PC-3 (cell line): Measurements from ENCODE around the gene C3orf38. TPM values are rescaled to one million over a fixed set of nuclear protein-coding genes. Genes with fewer than 3 reads are reported as not detected.

Experiments
- ATAC-seq: fragments of 200-7000 bp; cut with Tn5 transposase; 2 replicates; pipeline ENCODE4 v1.9.1; 2020; ENCODE audit warnings: mild to moderate bottlenecking, moderate library complexity
- BruUV-seq: library from RNA; stranded (reverse); fragments of 400-500 nt; replicated peaks from 2 replicates; lab custom pipeline; 2021; lab: Mats Ljungman, UMichigan
- CTCF ChIA-PET: fragments of 300-600 bp; sonication (Branson Sonifier 250); formaldehyde crosslinking; loops from one replicate; lab custom pipeline; 2022; ENCODE audit warnings: antibody characterized with exemption; lab: Charles Lee
- POLR2A ChIA-PET: fragments of 300-600 bp; sonication (Branson Sonifier 250); formaldehyde crosslinking; loops from one replicate; lab custom pipeline; 2022; ENCODE audit warnings: antibody characterized with exemption; ENCODE audit not compliant: unreplicated experiment; lab: Charles Lee
- DNase-seq: peaks from one replicate; pipeline ENCODE4 v3.0.0-alpha.2; 2015
- H2AFZ ChIP-seq: fragments of 300-600 bp; sonication (generic); 2 replicates; pipeline ENCODE4 v1.6.0; 2016; ENCODE audit warnings: antibody characterized with exemption, low read length
- H3F3A ChIP-seq: fragments of 300-600 bp; sonication (generic); one replicate; pipeline ENCODE4 v1.6.0; 2017; ENCODE audit warnings: antibody characterized with exemption, low read length, control low read depth, mild to moderate bottlenecking; ENCODE audit not compliant: unreplicated experiment
- H3K27ac ChIP-seq: fragments of 300-600 bp; sonication (generic); 2 replicates; pipeline ENCODE4 v1.5.1; 2016; ENCODE audit warnings: mild to moderate bottlenecking, low read length
- H3K27me3 ChIP-seq: fragments of 300-600 bp; sonication (generic); 2 replicates; pipeline ENCODE4 v1.6.1; 2016; ENCODE audit warnings: low read length, mixed read lengths
- H3K36me3 ChIP-seq: fragments of 300-600 bp; sonication (generic); 2 replicates; pipeline ENCODE4 v1.6.1; 2016; ENCODE audit warnings: low read depth, mixed run types, low read length, mixed read lengths
- H3K4me1 ChIP-seq: fragments of 300-600 bp; sonication (generic); 2 replicates; pipeline ENCODE4 v1.5.1; 2016; ENCODE audit warnings: low read length; ENCODE audit not compliant: insufficient read depth
- H3K4me2 ChIP-seq: fragments of 300-600 bp; sonication (generic); 2 replicates; pipeline ENCODE4 v1.6.0; 2016; ENCODE audit warnings: low read length
- H3K4me3 ChIP-seq: fragments of 300-600 bp; sonication (generic); 2 replicates; pipeline ENCODE4 v1.5.1; 2016; ENCODE audit warnings: mild to moderate bottlenecking, low read length, mixed read lengths
- H3K79me2 ChIP-seq: fragments of 300-600 bp; sonication (generic); 2 replicates; pipeline ENCODE4 v1.6.1; 2017; ENCODE audit warnings: low read length, mixed read lengths
- H3K9ac ChIP-seq: fragments of 300-600 bp; sonication (generic); 2 replicates; pipeline ENCODE4 v1.6.0; 2016; ENCODE audit warnings: mild to moderate bottlenecking, low read length
- H3K9me2 ChIP-seq: fragments of 300-600 bp; sonication (generic); replicated peaks from 2 replicates; pipeline ENCODE4 v1.6.1; 2016; ENCODE audit warnings: mixed run types, low read length, mixed read lengths
- H3K9me3 ChIP-seq: fragments of 300-600 bp; sonication (generic); 2 replicates; pipeline ENCODE4 v1.6.1; 2016; ENCODE audit warnings: low read length, mixed read lengths
- H4K20me1 ChIP-seq: fragments of 300-600 bp; sonication (generic); 2 replicates; pipeline ENCODE4 v1.6.1; 2016; ENCODE audit warnings: low read length, mixed read lengths
- CTCF ChIP-seq: fragments of 300-600 bp; sonication (generic); conservative IDR thresholded peaks from 2 replicates; pipeline ENCODE4 v1.5.1; 2017; ENCODE audit warnings: antibody characterized with exemption, low read depth, mild to moderate bottlenecking, low read length
- EZH2 ChIP-seq: fragments of 300-600 bp; sonication (generic); IDR thresholded peaks from one replicate; pipeline ENCODE4 v1.6.1; 2017; ENCODE audit warnings: antibody characterized with exemption, mild to moderate bottlenecking, low read length; ENCODE audit not compliant: unreplicated experiment
- intact Hi-C: fragments of 100-400 bp; cut with micrococcal nuclease; formaldehyde crosslinking; loops from 2 replicates; pipeline ENCODE4 v1.9.0; 2023
- total RNA-seq: library from RNA; depleted of rRNA; stranded (reverse); fragments of >200 nt; gene quantifications from 2 replicates; pipeline ENCODE4 v1.2.3, GENCODE V29; 2014; rRNA removed

C3orf38 gene
- total RNA-seq, 1 experiment from 2014 or later, result 24.3 TPM

DNA sequence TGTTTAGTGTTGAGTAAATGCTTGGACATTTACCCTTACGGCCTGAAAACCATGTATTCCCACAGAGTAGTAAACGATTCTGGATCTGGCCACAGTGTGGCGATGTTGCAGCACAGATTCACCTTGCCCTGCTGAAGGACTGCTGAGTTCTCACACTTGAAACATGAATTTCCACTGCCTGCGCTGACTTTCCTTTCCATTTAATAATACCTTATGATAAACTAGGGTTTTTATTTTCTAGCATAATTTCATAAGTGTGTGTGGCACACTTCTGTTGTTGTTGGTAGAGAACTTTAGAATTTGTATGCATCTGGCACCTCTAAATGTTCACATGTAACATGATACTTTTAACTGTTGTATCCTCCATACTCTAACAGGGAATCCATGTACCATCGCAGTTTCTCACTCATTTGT, 53.9 kb downstream of the C3orf38 start:
- no peaks in the 10 kb centered on the region for H3K36me3 ChIP-seq
- H2AFZ ChIP-seq, result no peak overlapping the region
- H3K4me3 ChIP-seq, result no peak overlapping the region
- H4K20me1 ChIP-seq, result no peaks in the 10 kb centered on the region
- H3K4me1 ChIP-seq, result no peaks in the 10 kb centered on the region
- no peaks in the 10 kb centered on the region for H3K9me3 ChIP-seq
- no peaks in the 10 kb centered on the region for H3F3A ChIP-seq
- H3K27ac ChIP-seq, result no peak overlapping the region
- peak; percentile 96 for TF ChIP-seq CTCF
- TF ChIP-seq EZH2, result no peak
- H3K4me2 ChIP-seq, result 0 out of 2 replicates have a peak overlapping the region, but pooled peaks have one; percentile 25
- ChIA-PET CTCF (no interaction called here), POLR2A (no interaction called here)
- ATAC-seq (peak; percentile 100), DNase-seq (peak; percentile 90)
- H3K9ac ChIP-seq, result no peak overlapping the region
- H3K27me3 ChIP-seq, result peaks cover 33% of the 10 kb centered on the region
- intact Hi-C loops, result loop anchor here (1.0 to 10.0 kb wide), 5 partner anchors 896 to 1981 kb away; no protein-coding TSS in a partner anchor
- H3K9me2 ChIP-seq, result no peaks in the 10 kb centered on the region
- no TSS peak for BruUV-seq
- no peaks in the 10 kb centered on the region for H3K79me2 ChIP-seq

Other genes starting within 250 kb of the C3orf38 start
- gene CGGBP1, start 91.0 kb upstream of the C3orf38 start, total RNA-seq, result 27.0 and 37.1 TPM in 2 replicates
- 5.0 and 6.9 TPM in 2 replicates for gene ZNF654, start 90.7 kb upstream of the C3orf38 start, total RNA-seq